ENCODE measurements around the gene ABTB1.
"Not testable (repeated sequence)": the region's sequence is repeated elsewhere in the genome, so short reads cannot be mapped to it uniquely, and the experiment has no call there.

ABTB1 gene

GRCh38 chr3:127670761-127671522 is 1.8 kb upstream of the ABTB1 start:
- in situ Hi-C loops (cut with MboI; ENCODE audit: low sequenced_read_pairs) = loop anchor here (25.0 kb wide), 1 partner anchor 166 kb away; no protein-coding TSS in a partner anchor

- in situ Hi-C loops (cut with MboI; ENCODE audit: low sequenced_read_pairs) = loop anchor here (25.0 kb wide), 1 partner anchor 166 kb away; no protein-coding TSS in a partner anchor
Measured at GRCh38 chr3:127671523-127672428, 976 bp upstream of the ABTB1 start.

GRCh38 chr3:127673191-127674100 is 694 bp downstream of the ABTB1 start:
- in situ Hi-C loops (cut with MboI; ENCODE audit: low sequenced_read_pairs) = loop anchor here (25.0 kb wide), 1 partner anchor 164 kb away; no protein-coding TSS in a partner anchor

GRCh38 chr3:127674101-127674721 is 1.5 kb downstream of the ABTB1 start:
- in situ Hi-C loops (cut with MboI; ENCODE audit: low sequenced_read_pairs) = loop anchor here (25.0 kb wide), 1 partner anchor 163 kb away; no protein-coding TSS in a partner anchor

GRCh38 chr3:127674790-127675189 is 2.0 kb downstream of the ABTB1 start:
- in situ Hi-C loops (cut with MboI; ENCODE audit: low sequenced_read_pairs) = loop anchor here (25.0 kb wide), 1 partner anchor 163 kb away; no protein-coding TSS in a partner anchor

GRCh38 chr3:127675651-127676391 is 3.1 kb downstream of the ABTB1 start:
- in situ Hi-C loops (cut with MboI; ENCODE audit: low sequenced_read_pairs) = no loop called here

GRCh38 chr3:127676456-127676855 is 3.7 kb downstream of the ABTB1 start:
- in situ Hi-C loops (cut with MboI; ENCODE audit: low sequenced_read_pairs) = no loop called here

- in situ Hi-C loops (cut with MboI; ENCODE audit: low sequenced_read_pairs) = no loop called here
Measured at GRCh38 chr3:127676921-127677351, 4.2 kb downstream of the ABTB1 start.

GRCh38 chr3:127677541-127678314 is 5.0 kb downstream of the ABTB1 start:
- in situ Hi-C loops (cut with MboI; ENCODE audit: low sequenced_read_pairs) = no loop called here

GRCh38 chr3:127678315-127678599 is 5.5 kb downstream of the ABTB1 start:
- in situ Hi-C loops (cut with MboI; ENCODE audit: low sequenced_read_pairs) = no loop called here

GRCh38 chr3:127678611-127679533 is 6.1 kb downstream of the ABTB1 start:
- in situ Hi-C loops (cut with MboI; ENCODE audit: low sequenced_read_pairs) = no loop called here

- in situ Hi-C loops (cut with MboI; ENCODE audit: low sequenced_read_pairs) = no loop called here
Measured at GRCh38 chr3:127679534-127680145, 6.9 kb downstream of the ABTB1 start.

- in situ Hi-C loops (cut with MboI; ENCODE audit: low sequenced_read_pairs) = no loop called here
Measured at GRCh38 chr3:127680146-127680661, 7.5 kb downstream of the ABTB1 start.

- in situ Hi-C loops (cut with MboI; ENCODE audit: low sequenced_read_pairs) = no loop called here
Measured at GRCh38 chr3:127680798-127681221, 8.1 kb downstream of the ABTB1 start.

- in situ Hi-C loops (cut with MboI; ENCODE audit: low sequenced_read_pairs) = not testable (repeated sequence)
Measured at GRCh38 chr3:127682175-127682554, 9.4 kb downstream of the ABTB1 start.

- in situ Hi-C loops (cut with MboI; ENCODE audit: low sequenced_read_pairs) = no loop called here
Measured at GRCh38 chr3:127682561-127682960, 9.8 kb downstream of the ABTB1 start.

Measured in HL-60/S4 (cell line).